Measurements from ENCODE around the gene TSR3. TPM values are rescaled to one million over a fixed set of nuclear protein-coding genes. Genes with fewer than 3 reads are reported as not detected.

The TSR3 gene
- total and polyA plus RNA-seq, 3 donors from 2014 or later, result 40.9 to 89.5 (median 79.4) TPM

DNA sequence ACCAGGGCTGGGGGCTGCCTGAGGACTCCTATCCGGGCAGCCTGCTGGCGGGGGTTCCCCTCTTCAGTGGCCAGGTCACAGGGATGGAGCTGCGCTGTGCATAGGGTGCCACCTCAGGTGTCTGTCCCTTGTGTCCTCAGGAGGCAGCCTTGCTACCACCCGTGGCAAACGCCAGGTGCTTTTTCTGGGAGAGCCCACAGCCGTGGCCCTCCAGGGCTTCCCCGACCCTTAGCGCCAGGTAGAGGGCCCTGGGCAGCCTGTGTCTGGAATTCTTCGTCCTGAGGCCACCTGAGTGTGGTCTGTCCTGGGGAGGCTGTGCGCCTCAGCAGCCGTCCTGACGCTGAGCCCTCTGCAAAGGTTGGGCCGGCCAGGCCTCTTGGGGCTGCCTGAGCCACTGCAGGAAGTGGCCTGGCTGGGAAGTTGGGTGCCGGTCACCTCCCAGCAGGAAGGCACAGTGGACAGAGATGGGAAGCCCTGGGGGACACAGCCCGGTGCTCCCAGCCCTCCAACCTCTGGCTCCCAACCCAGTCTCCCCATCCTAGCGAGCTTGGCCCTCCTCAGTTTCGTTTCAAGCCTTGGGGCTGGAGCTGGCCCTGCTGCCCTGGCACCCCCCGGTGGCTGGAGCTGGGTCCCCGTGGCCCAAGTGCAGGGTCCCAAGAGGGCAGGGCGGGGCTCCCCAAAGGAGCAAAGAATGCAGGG lies 25.9 kb downstream of the TSR3 start:
- H3K4me1 ChIP-seq, result no peaks in the 10 kb centered on the region
- no peak for TF ChIP-seq CTCF (IDR thresholded peaks at IDR 0.05)
- TF ChIP-seq POLR2A (IDR thresholded peaks at IDR 0.05), result no peak
- no peaks in the 10 kb centered on the region for H3K36me3 ChIP-seq (ENCODE audit: low read depth, missing control alignments)
- H3K4me3 ChIP-seq, result no peak overlapping the region
- H3K27ac ChIP-seq, result no peak overlapping the region
- 65 to 85% methylated on average over 7 to 19 of the region's 20 CpGs for WGBS, 2 donors
- intact Hi-C loops (cut with DNase I; ENCODE audit: low total_unique reads), result no loop called here
- no peak for DNase-seq
- H3K27me3 ChIP-seq, result no peaks in the 10 kb centered on the region
- H3K9me3 ChIP-seq, result no peaks in the 10 kb centered on the region

DNA sequence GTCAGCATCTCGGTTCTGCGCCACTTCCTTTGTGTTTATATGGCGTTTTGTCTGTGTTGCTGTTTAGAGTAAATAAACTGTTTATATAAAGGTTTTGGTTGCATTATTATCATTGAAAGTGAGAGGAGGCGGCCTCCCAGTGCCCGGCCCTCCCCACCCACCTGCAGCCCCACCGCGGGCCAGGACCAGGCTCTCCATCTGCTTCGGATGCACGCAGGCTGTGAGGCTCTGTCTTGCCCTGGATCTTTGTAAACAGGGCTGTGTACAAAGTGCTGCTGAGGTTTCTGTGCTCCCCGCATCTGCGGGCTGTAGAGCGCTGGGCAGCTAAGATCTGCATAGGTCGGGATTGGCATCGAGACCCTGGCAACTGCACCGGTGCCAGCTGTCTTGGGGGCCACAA lies 26.4 kb downstream of the TSR3 start:
- H3K27me3 ChIP-seq, result no peaks in the 10 kb centered on the region
- no peaks in the 10 kb centered on the region for H3K9me3 ChIP-seq
- intact Hi-C loops (cut with DNase I; ENCODE audit: low total_unique reads), result no loop called here
- H3K36me3 ChIP-seq (ENCODE audit: low read depth, missing control alignments), result no peaks in the 10 kb centered on the region
- H3K4me3 ChIP-seq, result no peak overlapping the region
- no peaks in the 10 kb centered on the region for H3K4me1 ChIP-seq
- 88 to 90% methylated on average over 12 to 15 of the region's 15 CpGs for WGBS, 2 donors
- TF ChIP-seq CTCF (IDR thresholded peaks at IDR 0.05) (no peak), POLR2A (IDR thresholded peaks at IDR 0.05) (no peak)
- no peak for DNase-seq
- H3K27ac ChIP-seq, result no peak overlapping the region

GRCh38 chr16:1324286-1324826 lies 27.3 kb downstream of the TSR3 start:
- intact Hi-C loops (cut with DNase I; ENCODE audit: low total_unique reads), result no loop called here
- H3K4me3 ChIP-seq, result no peak overlapping the region
- no peaks in the 10 kb centered on the region for H3K36me3 ChIP-seq (ENCODE audit: low read depth, missing control alignments)
- no peaks in the 10 kb centered on the region for H3K27me3 ChIP-seq
- DNase-seq, result no peak
- 84 to 87% methylated on average over 16 to 22 of the region's 22 CpGs for WGBS, 2 donors
- TF ChIP-seq POLR2A (IDR thresholded peaks at IDR 0.05) (no peak), CTCF (IDR thresholded peaks at IDR 0.05) (no peak)
- no peak overlapping the region for H3K27ac ChIP-seq
- no peaks in the 10 kb centered on the region for H3K4me1 ChIP-seq
- no peaks in the 10 kb centered on the region for H3K9me3 ChIP-seq

DNA sequence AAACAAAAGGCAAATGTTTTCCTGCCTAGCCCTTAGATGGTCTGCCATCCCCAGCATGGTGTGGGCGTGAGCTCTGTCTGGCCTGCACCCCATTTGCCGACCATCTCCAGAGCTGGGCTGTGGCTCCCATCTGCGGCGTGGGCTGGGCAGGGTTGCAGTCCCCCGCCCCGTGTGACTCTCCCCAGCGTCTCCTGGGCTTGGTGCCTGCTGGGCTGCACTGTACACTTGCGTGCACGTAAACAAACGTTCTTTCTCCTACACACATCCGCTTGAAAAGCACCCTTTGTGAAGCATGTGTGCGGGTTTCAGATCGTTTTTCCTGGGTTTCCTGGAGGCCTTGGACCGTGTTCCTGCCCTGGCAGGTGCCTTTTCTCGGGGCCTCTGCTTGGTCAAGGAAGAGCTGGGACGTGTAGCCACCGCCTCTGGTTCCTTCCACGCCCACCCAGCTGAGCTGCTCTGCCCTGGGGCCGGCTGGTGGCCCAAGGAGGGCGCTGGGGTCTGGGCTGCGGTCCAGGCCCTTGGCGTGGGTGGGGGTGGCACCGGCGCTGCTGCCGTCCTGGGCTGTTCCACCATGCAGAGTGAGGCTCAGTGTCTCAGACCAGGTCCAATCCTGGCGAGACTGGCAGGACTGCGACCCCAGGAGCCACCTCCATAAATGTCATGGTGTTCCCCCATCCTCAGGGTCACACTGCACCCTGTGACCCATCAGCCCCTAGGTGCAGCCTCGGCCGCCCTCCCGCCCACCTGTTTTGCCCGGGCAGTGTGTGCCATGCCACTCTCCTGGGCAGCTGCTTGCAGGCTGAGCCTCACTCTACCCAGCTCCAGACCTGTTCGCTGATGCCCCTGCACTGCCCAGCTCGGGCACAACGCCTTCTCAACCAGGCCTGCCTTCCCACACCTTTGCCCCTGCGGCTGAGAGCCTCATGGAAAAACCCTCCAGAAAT lies 28.1 kb downstream of the TSR3 start:
- H3K27ac ChIP-seq, result no peak overlapping the region
- TF ChIP-seq POLR2A (IDR thresholded peaks at IDR 0.05) (no peak), CTCF (IDR thresholded peaks at IDR 0.05) (no peak)
- 76 to 84% methylated on average over 20 to 35 of the region's 35 CpGs for WGBS, 2 donors
- intact Hi-C loops (cut with DNase I; ENCODE audit: low total_unique reads), result no loop called here
- no peak for DNase-seq
- H3K36me3 ChIP-seq (ENCODE audit: low read depth, missing control alignments), result no peaks in the 10 kb centered on the region
- no peaks in the 10 kb centered on the region for H3K27me3 ChIP-seq
- H3K4me1 ChIP-seq, result no peaks in the 10 kb centered on the region
- H3K4me3 ChIP-seq, result no peak overlapping the region
- no peaks in the 10 kb centered on the region for H3K9me3 ChIP-seq

Measured in testis (tissue), 3 donors.